Psoas muscle (tissue), 8 donors: Measurements from ENCODE around the gene IQCE. TPM values are rescaled to one million over a fixed set of nuclear protein-coding genes. Genes with fewer than 3 reads are reported as not detected.
A peak's percentile ranks its signal among the peaks of the same experiment; 100 is the strongest.

Experiments used
- ATAC-seq, 4 donors: fragments of 200-7000 bp; cut with Tn5 transposase; one replicate each; pipeline ENCODE4 v1.9.1; 2020; ENCODE audit warnings: moderate library complexity in 3 of 4, mild to moderate bottlenecking in 2 of 4
- DNase-seq, 2 donors: peaks; one replicate each; pipeline ENCODE4 v3.0.0-alpha.2; 2020
- H3K27ac ChIP-seq: fragments of 200-600 bp; one replicate; pipeline ENCODE4 v1.8.0; 2022
- H3K27me3 ChIP-seq, 3 donors: fragments of 200-600 bp in 1 of 3; one replicate each; pipeline versions ENCODE4 v1.6.1 to v1.8.0; 2013 to 2022; ENCODE audit warnings: low read length in 2 of 3, mild to moderate bottlenecking in 2 of 3, moderate library complexity in 1 of 3; ENCODE audit not compliant: insufficient read depth in 3 of 3
- H3K36me3 ChIP-seq, 2 donors: fragments of 200-600 bp in 1 of 2; one replicate each; pipeline versions ENCODE4 v1.6.1 to v1.8.0; 2013 to 2022; ENCODE audit warnings: low read depth in 1 of 2, mild to moderate bottlenecking in 1 of 2, moderate library complexity in 1 of 2; ENCODE audit not compliant: insufficient read depth in 1 of 2
- H3K4me1 ChIP-seq: fragments of 200-600 bp; one replicate; pipeline ENCODE4 v1.8.0; 2022
- H3K4me3 ChIP-seq: fragments of 200-600 bp; one replicate; pipeline ENCODE4 v1.8.0; 2022; ENCODE audit warnings: mild to moderate bottlenecking
- H3K9me3 ChIP-seq: fragments of 200-600 bp; one replicate; pipeline ENCODE4 v1.8.0; 2022
- CTCF ChIP-seq: fragments of 200-600 bp; IDR thresholded peaks from one replicate; pipeline ENCODE4 v1.8.0; 2022; ENCODE audit warnings: antibody characterized with exemption
- WGBS, 3 donors: extraction: QIAGEN DNeasy Blood & Tissue Kit; methylation state at CpG; one replicate each; pipeline versions ENCODE4 v1.1.6 to v1.1.7; 2013; 5-methylcytosine and 5-hydroxymethylcytosine counted together
- intact Hi-C, 2 donors: fragments of 100-400 bp; cut with DNase I; formaldehyde crosslinking; loops; one replicate each; pipeline versions ENCODE4 v1.11.0 to v1.14.2; 2022
- polyA plus RNA-seq, 3 donors: library from polyadenylated mRNA; stranded (reverse); fragments of 200-250 nt; gene quantifications; one replicate each; pipeline ENCODE4 v1.2.3, GENCODE V29; 2013
- total RNA-seq, 4 donors: library from RNA; stranded (reverse); fragmentation: NEBNext Ultra II Directional in 2 of 4; extraction: Animal tissue kit (Norgen Biotek cat#: 25700) in 2 of 4; gene quantifications; one replicate each; pipeline versions ENCODE4 v1.2.1 to v1.2.4, GENCODE V29; 2021 to 2023
- donor health status: healthy with polysubstance abuse.
- donor health status: DM: no; HTN: no; CAD: no; lungs with moderate emphysema.
- donor health status: Bipolar disorder and iron deficiency.
- donor health status: healthy.
- donor health status: DM: yes; HTN: yes; CAD: no.
- donor health status: DM: no; HTN: no; CAD: no.
- donor health status: DM: no; HTN: no; CAD: no.
- donor health status: DM: yes; HTN: yes; CAD: no.

Gene IQCE
- total and polyA plus RNA-seq, 7 donors, result 2.4 to 9.6 (median 6.6) TPM

GRCh38 chr7:2661602-2662272 lies 103.0 kb downstream of the IQCE start:
- Histone ChIP-seq H3K9me3 (no peaks in the 10 kb centered on the region), H3K27ac (no peak overlapping the region), H3K4me1 (peaks cover 12% of the 10 kb centered on the region), H3K36me3 (peaks cover 0 to 2% of the 10 kb centered on the region in 2 donors), H3K4me3 (no peak overlapping the region), H3K27me3 (peaks cover 0 to 12% (median 0%) of the 10 kb centered on the region in 3 donors)
- 88 to 91% (median 88%) methylated on average over 37 to 43 of the region's 43 CpGs for WGBS, 3 donors
- intact Hi-C loops, result loop anchor here in 1 of 2 donors (5.0 kb wide), 1 partner anchor 94 kb away; no protein-coding TSS in a partner anchor
- DNase-seq (no peak), ATAC-seq (peak in 1 of 4 donors; percentile 17)
- no peak for TF ChIP-seq CTCF

GRCh38 chr7:2662273-2663120 lies 103.7 kb downstream of the IQCE start:
- intact Hi-C loops, result loop anchor here in 1 of 2 donors (5.0 kb wide), 1 partner anchor 95 kb away; no protein-coding TSS in a partner anchor
- 31 to 46% (median 40%) methylated on average over 30 to 33 of the region's 33 CpGs for WGBS, 3 donors

GRCh38 chr7:2663121-2663886 lies 104.5 kb downstream of the IQCE start:
- H3K27me3 ChIP-seq, result peaks cover 0 to 17% (median 0%) of the 10 kb centered on the region in 3 donors
- intact Hi-C loops, result loop anchor here in 1 of 2 donors (5.0 kb wide), 1 partner anchor 96 kb away; no protein-coding TSS in a partner anchor
- no peak overlapping the region for H3K27ac ChIP-seq
- peak in 1 of 2 donors; percentile 59 for DNase-seq
- TF ChIP-seq CTCF, result no peak
- H3K4me3 ChIP-seq, result no peak overlapping the region
- H3K36me3 ChIP-seq, result no peaks in the 10 kb centered on the region
- 23 to 27% (median 25%) methylated on average over 20 to 30 of the region's 30 CpGs for WGBS, 3 donors
- ATAC-seq, result peak; percentile 46 to 79 (median 63)
- H3K9me3 ChIP-seq, result no peaks in the 10 kb centered on the region
- H3K4me1 ChIP-seq, result peaks cover 12% of the 10 kb centered on the region

More at GRCh38 chr7:2662273-2663120, 103.7 kb downstream of the IQCE start:
- Histone ChIP-seq H3K9me3 (no peaks in the 10 kb centered on the region), H3K27me3 (peaks cover 0 to 17% (median 0%) of the 10 kb centered on the region in 3 donors), H3K27ac (no peak overlapping the region), H3K4me1 (peaks cover 12% of the 10 kb centered on the region), H3K36me3 (no peaks in the 10 kb centered on the region), H3K4me3 (no peak overlapping the region)
- TF ChIP-seq CTCF, result no peak
- no peak for DNase-seq
- peak in 1 of 4 donors; percentile 1 for ATAC-seq

GRCh38 chr7:2663960-2664359 lies 105.2 kb downstream of the IQCE start:
- H3K4me1 ChIP-seq, result peaks cover 12% of the 10 kb centered on the region
- WGBS, 3 donors, result 42 to 60% (median 51%) methylated on average over 4 of the region's 4 CpGs
- no peaks in the 10 kb centered on the region for H3K36me3 ChIP-seq
- no peak for ATAC-seq
- peaks cover 0 to 17% (median 0%) of the 10 kb centered on the region in 3 donors for H3K27me3 ChIP-seq
- DNase-seq, result no peak
- H3K9me3 ChIP-seq, result no peaks in the 10 kb centered on the region
- no peak overlapping the region for H3K4me3 ChIP-seq
- intact Hi-C loops, result loop anchor here in 1 of 2 donors (5.0 kb wide), 1 partner anchor 97 kb away; no protein-coding TSS in a partner anchor
- TF ChIP-seq CTCF, result no peak
- no peak overlapping the region for H3K27ac ChIP-seq

Other genes with a start within 250 kb of the IQCE start
- 10 to 100 TPM; 13.4 to 25.1 (median 21.7) TPM for gene SNX8, start 244.5 kb upstream of the IQCE start, total RNA-seq
- 10 to 100 TPM in 2 of 3 donors, 1 to 10 TPM in 1; 8.4 to 14.3 (median 12.3) TPM for gene SNX8, start 244.5 kb upstream of the IQCE start, polyA plus RNA-seq
- gene EIF3B, start 204.2 kb upstream of the IQCE start, total RNA-seq, result 100 to 1,000 TPM; 101 to 203 (median 180) TPM
- gene EIF3B, start 204.2 kb upstream of the IQCE start, polyA plus RNA-seq, result 100 to 1,000 TPM; 113 to 275 (median 159) TPM
- gene CHST12, start 155.4 kb upstream of the IQCE start, total RNA-seq, result 10 to 100 TPM in 1 of 4 donors, 1 to 10 TPM in 3; 6.6 to 12.0 (median 9.4) TPM
- 1 to 10 TPM; 7.7 to 8.2 (median 8.1) TPM for gene CHST12, start 155.4 kb upstream of the IQCE start, polyA plus RNA-seq
- gene GRIFIN, start 82.6 kb upstream of the IQCE start, total RNA-seq, result not detected
- not detected for gene GRIFIN, start 82.6 kb upstream of the IQCE start, polyA plus RNA-seq
- 1 to 10 TPM; 2.4 to 3.0 (median 2.8) TPM for gene LFNG, start 39.2 kb upstream of the IQCE start, total RNA-seq
- 1 to 10 TPM; 1.3 to 2.1 (median 2.0) TPM for gene LFNG, start 39.2 kb upstream of the IQCE start, polyA plus RNA-seq
- gene BRAT1, start 3.5 kb upstream of the IQCE start, total RNA-seq, result 10 to 100 TPM; 11.9 to 14.3 (median 12.5) TPM
- 10 to 100 TPM; 13.2 to 14.8 (median 14.4) TPM for gene BRAT1, start 3.5 kb upstream of the IQCE start, polyA plus RNA-seq
- 10 to 100 TPM in 1 of 4 donors, 1 to 10 TPM in 3; 6.5 to 11.3 (median 7.1) TPM for gene TTYH3, start 73.0 kb downstream of the IQCE start, total RNA-seq
- gene TTYH3, start 73.0 kb downstream of the IQCE start, polyA plus RNA-seq, result 1 to 10 TPM; 1.3 to 2.4 (median 1.9) TPM
- not detected for gene AMZ1, start 129.2 kb downstream of the IQCE start, total RNA-seq
- under 1 TPM in 1 of 3 donors, not detected in 2; 0.03 TPM for gene AMZ1, start 129.2 kb downstream of the IQCE start, polyA plus RNA-seq